ENCODE results near the gene GLI3.

Gene GLI3

DNA sequence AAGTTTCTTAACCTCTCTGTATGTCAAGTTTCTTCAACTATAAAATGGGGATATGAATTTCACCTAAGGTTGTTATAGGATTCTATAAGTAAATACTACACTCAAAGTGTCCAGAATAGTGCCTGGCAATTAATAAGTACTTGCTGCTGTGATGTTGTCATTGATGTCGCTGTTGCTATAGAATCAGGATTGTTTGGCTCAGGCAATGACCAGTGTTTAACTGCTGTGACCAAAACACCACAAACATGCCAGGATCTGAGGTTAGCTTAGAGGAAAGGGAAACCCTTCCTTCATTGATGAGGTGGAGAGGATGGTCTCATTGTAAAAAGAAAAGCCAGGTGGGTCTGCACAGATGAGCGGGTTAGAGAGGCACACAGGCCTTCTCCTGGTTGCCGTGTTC lies 311.1 kb downstream of the GLI3 start:
- TF ChIP-seq, protein P1, sequence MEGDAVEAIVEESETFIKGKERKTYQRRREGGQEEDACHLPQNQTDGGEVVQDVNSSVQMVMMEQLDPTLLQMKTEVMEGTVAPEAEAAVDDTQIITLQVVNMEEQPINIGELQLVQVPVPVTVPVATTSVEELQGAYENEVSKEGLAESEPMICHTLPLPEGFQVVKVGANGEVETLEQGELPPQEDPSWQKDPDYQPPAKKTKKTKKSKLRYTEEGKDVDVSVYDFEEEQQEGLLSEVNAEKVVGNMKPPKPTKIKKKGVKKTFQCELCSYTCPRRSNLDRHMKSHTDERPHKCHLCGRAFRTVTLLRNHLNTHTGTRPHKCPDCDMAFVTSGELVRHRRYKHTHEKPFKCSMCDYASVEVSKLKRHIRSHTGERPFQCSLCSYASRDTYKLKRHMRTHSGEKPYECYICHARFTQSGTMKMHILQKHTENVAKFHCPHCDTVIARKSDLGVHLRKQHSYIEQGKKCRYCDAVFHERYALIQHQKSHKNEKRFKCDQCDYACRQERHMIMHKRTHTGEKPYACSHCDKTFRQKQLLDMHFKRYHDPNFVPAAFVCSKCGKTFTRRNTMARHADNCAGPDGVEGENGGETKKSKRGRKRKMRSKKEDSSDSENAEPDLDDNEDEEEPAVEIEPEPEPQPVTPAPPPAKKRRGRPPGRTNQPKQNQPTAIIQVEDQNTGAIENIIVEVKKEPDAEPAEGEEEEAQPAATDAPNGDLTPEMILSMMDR (IDR thresholded peaks at IDR 0.05; ENCODE audit: low read depth, low read length, missing control alignments), result no peak
- in situ Hi-C loops (cut with HindIII; ENCODE audit: low pct_ligation_motif_present, low sequenced_read_pairs), result no loop called here
- H3K27ac ChIP-seq, result no peak overlapping the region
- DNase-seq, result no peak
- no peak overlapping the region for H3K4me3 ChIP-seq (ENCODE audit: low read depth, low read length)
- no peaks in the 10 kb centered on the region for H3K36me3 ChIP-seq (replicated peaks)
- no peaks in the 10 kb centered on the region for H3K27me3 ChIP-seq (replicated peaks)

DNA sequence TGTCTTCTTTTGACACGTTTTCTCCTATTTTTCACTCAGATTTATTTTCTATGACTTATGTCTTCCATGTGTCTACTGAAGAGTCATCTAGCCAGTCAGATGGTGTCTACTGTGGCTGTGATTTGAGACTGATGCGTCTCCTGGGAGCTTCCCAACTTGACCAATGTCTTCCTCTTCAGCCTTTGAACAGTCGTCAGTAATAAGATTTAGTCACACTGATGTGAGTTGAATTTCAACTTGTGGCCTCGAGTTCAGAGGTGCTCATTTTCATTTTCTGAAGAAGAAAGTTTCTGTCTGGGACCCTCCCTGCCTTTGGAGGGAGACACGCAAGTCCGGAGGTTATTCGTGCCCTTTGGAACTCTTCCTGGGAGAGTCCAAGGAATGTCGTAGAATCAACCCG lies 312.2 kb downstream of the GLI3 start:
- H3K36me3 ChIP-seq (replicated peaks), result no peaks in the 10 kb centered on the region
- H3K27me3 ChIP-seq (replicated peaks), result no peaks in the 10 kb centered on the region
- H3K4me3 ChIP-seq (ENCODE audit: low read depth, low read length), result no peak overlapping the region
- no peak overlapping the region for H3K27ac ChIP-seq
- in situ Hi-C loops (cut with HindIII; ENCODE audit: low pct_ligation_motif_present, low sequenced_read_pairs), result loop anchor here (25.0 kb wide), 1 partner anchor 212 kb away; the partner anchor contains the start of gene INHBA
- TF ChIP-seq, protein P1 (IDR thresholded peaks at IDR 0.05; ENCODE audit: low read depth, low read length, missing control alignments), result no peak
- no peak for DNase-seq

DNA sequence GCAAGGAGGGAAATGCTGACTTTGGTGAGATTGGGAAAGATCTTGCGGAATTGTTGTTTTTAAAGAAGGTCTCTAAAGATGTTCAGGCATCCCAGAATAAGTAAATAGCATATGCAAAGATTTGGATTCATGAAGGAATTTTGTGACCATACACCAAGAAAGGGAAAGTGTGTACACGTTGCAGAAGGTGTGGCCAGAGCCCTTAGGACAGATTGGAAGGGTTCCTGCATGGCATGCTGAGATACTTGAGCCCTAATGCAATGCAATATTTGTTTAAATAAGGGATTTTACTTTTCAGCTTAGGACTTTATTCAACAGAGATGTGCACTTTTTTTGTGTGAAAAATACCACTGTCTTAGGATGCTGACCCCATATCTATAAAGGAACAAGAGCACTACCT lies 314.6 kb downstream of the GLI3 start:
- Histone ChIP-seq H3K27ac (no peak overlapping the region), H3K36me3 (replicated peaks) (no peaks in the 10 kb centered on the region), H3K27me3 (replicated peaks) (no peaks in the 10 kb centered on the region), H3K4me3 (ENCODE audit: low read depth, low read length) (no peak overlapping the region)
- in situ Hi-C loops (cut with HindIII; ENCODE audit: low pct_ligation_motif_present, low sequenced_read_pairs), result loop anchor here (25.0 kb wide), 1 partner anchor 210 kb away; the partner anchor contains the start of gene INHBA
- DNase-seq, result no peak
- TF ChIP-seq, protein P1 (IDR thresholded peaks at IDR 0.05; ENCODE audit: low read depth, low read length, missing control alignments), result no peak

DNA sequence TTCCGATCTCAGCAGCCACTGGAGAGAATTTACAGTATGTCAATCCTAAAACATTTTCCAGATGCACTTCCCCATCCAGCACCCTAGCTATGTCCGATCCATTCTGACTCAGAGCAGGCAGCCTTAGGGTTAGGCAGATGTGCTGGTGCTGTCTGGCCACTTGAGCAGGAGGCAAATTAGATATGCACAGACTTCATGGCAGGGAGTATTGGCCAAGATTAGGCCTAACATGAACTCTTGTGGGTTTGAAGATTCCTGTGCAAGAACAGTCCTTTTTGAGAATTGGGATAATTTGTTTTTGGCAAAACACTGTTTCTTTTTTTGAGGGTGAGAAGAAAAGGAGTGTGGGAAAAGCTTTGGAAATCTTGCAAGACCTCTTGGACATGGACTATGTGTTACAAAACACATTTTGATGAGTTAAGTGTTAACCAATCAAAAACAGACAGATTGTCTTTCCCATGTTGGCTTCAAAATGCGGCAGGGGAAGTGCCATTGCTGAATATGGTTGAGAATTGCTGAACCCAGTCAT lies 315.5 kb downstream of the GLI3 start:
- TF ChIP-seq, protein P1 (IDR thresholded peaks at IDR 0.05; ENCODE audit: low read depth, low read length, missing control alignments), result no peak
- in situ Hi-C loops (cut with HindIII; ENCODE audit: low pct_ligation_motif_present, low sequenced_read_pairs), result loop anchor here (25.0 kb wide), 1 partner anchor 209 kb away; the partner anchor contains the start of gene INHBA
- no peaks in the 10 kb centered on the region for H3K27me3 ChIP-seq (replicated peaks)
- no peak overlapping the region for H3K27ac ChIP-seq
- no peak for DNase-seq
- H3K4me3 ChIP-seq (ENCODE audit: low read depth, low read length), result no peak overlapping the region
- H3K36me3 ChIP-seq (replicated peaks), result no peaks in the 10 kb centered on the region

DNA sequence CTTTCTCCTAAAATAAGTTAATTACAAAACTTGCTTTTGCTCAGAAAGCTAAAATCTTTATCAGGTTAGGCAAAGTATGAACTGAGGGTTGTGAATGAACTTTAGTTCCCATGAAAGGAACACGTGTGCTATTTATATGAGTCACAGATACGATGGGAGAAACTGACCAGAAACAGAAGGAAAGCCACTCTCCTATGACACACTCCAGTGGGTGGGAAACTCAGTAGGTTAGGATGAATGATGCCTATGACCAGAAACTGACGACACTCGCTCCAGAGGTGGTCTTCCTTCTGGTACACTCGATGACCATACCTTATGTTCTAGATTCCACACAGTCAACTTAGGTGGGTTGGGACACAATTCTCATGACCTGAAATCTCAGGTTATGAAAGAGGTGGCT lies 318.4 kb downstream of the GLI3 start:
- in situ Hi-C loops (cut with HindIII; ENCODE audit: low pct_ligation_motif_present, low sequenced_read_pairs), result loop anchor here (25.0 kb wide), 1 partner anchor 206 kb away; the partner anchor contains the start of gene INHBA
- no peak overlapping the region for H3K4me3 ChIP-seq (ENCODE audit: low read depth, low read length)
- H3K36me3 ChIP-seq (replicated peaks), result no peaks in the 10 kb centered on the region
- H3K27ac ChIP-seq, result peak overlapping the region; percentile 97
- TF ChIP-seq, protein P1 (IDR thresholded peaks at IDR 0.05; ENCODE audit: low read depth, low read length, missing control alignments), result no peak
- H3K27me3 ChIP-seq (replicated peaks), result no peaks in the 10 kb centered on the region
- DNase-seq, result peak; percentile 96

DNA sequence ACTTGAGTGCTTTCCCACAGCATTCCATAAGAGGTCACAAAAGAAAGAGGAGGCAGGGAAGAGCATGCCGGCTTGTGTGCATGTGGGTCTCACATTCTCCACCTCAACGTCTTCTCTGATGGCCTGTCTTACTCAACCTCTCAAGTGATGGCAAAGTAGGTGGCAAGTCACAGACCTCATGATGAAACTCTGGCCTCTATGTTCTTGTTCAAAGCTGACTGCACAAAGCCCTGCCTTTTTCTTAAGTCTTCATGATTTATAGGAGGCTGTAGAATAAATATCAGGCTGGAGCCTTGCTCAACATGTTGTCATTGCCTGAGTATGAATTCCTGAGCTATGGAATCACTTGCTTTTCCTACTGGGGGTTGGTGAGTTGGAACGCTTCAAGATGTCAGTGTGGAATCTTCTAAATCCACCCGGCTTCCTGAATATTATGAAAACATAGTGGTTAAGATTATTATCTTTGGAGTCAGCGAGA lies 320.5 kb downstream of the GLI3 start:
- DNase-seq, result peak; percentile 96
- in situ Hi-C loops (cut with HindIII; ENCODE audit: low pct_ligation_motif_present, low sequenced_read_pairs), result loop anchor here (25.0 kb wide), 1 partner anchor 204 kb away; the partner anchor contains the start of gene INHBA
- TF ChIP-seq, protein P1 (IDR thresholded peaks at IDR 0.05; ENCODE audit: low read depth, low read length, missing control alignments), result no peak
- peak overlapping the region; percentile 97 for H3K27ac ChIP-seq
- H3K27me3 ChIP-seq (replicated peaks), result no peaks in the 10 kb centered on the region
- no peak overlapping the region for H3K4me3 ChIP-seq (ENCODE audit: low read depth, low read length)
- no peaks in the 10 kb centered on the region for H3K36me3 ChIP-seq (replicated peaks)

All from brain microvascular endothelial cell (primary cell).